ENCODE results near the gene L3MBTL4.
"Not testable (repeated sequence)": the region's sequence is repeated elsewhere in the genome, so short reads cannot be mapped to it uniquely, and the experiment has no call there.

The L3MBTL4 gene

GRCh38 chr18:6086731-6087130 is 328.0 kb downstream of the L3MBTL4 start:
- no peak for DNase-seq

GRCh38 chr18:6079406-6079805 is 335.3 kb downstream of the L3MBTL4 start:
- DNase-seq = no peak

DNA sequence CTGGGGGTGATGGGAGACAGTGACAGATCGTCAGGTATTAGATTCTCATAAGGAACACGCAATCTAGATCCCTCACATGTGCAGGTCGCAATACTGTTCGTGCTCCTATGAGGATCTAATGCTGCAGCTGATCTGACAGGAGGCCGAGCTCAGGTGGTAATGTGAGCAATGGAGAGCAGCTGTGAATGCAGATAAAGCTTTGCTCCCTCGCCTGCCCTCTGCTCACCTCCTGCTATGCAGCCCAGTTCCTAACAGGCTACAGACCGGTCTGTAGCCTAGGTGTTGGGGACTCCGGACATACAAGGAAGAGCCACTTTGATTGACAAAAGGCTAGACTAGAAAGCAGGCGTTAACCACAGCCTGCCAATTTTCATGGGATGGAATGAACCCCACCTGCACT is 335.8 kb downstream of the L3MBTL4 start:
- no peak for DNase-seq

- DNase-seq = not testable (repeated sequence)
These were observed 342.3 kb downstream of the L3MBTL4 start for GRCh38 chr18:6072423-6072822.

DNA sequence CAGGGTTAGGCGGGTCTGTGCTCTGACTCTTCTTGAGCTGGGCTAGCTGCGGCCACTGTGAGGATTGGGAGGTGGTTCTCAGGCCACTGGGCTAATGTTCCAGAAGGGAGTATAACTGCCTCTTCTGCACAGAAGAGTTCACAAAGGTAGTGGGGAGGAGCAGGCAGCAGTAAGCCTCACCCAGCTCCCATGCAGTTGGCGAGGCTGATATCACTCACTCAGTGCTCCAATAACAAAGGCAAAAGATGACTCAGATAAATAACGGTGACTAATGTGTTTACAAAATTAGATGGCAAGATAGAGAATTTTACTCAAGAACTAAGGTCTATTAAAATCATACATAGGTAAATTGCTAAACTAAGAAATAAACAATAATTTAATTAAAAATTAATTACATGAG is 345.2 kb downstream of the L3MBTL4 start:
- no peak for DNase-seq

DNA sequence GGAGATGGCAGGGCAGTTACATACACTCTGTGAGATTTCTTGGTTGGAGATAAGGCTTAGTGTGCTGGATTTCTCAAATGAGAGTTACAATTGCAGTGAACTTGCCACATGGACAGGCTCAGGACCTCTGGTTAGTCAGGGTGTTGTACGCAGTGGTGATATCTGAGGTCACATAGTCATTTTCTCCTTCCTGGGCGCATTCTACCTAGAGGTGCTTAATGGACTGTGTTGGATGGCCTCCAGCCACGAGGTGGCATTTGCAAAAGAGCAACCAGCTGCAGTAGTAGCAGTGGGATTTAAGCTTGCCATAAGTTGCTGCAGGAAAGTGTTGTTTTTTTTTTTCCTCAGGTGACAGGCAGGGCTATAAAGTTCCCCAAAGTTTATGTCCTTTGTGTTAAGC is 345.6 kb downstream of the L3MBTL4 start:
- no peak for DNase-seq

DNA sequence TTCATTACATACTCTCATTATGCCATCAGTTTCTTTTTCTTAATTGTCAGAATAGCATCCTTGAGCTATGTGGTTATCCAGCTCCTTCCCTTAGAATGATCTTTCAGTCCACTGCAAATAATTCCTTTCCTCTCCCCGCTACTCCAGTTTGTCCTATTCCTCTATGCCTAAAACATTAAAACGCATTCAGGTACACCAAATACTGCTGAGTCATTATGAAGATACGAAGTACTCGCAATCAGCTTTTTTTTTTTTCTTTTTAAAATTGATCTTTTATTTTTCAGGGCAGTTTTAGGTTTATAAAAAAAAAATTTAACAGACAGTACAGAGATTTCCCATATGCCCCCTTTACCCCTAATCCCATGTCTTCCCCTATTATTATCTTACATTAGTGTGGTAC is 354.6 kb downstream of the L3MBTL4 start:
- DNase-seq = no peak

GRCh38 chr18:6059551-6059950 is 355.2 kb downstream of the L3MBTL4 start:
- no peak for DNase-seq

DNA sequence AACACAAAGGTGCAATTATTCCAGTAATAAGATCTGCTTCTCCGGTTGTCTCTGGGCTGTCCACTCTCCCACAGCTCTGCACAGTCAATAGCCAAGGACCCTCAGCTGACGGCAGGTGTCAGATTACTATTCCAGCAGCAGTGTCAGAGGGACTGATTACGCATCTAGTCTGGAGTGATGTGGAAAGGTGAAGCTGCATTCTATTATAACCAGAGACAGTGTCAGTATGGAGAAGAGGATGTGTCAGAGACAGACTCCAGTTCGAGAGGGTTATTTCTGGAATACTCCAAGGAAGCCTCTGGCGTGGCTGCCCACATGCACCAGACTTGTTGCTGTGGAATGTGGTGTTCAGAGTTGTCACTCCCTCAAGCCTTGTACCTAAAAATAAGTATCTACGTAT is 355.8 kb downstream of the L3MBTL4 start:
- DNase-seq = no peak

DNA sequence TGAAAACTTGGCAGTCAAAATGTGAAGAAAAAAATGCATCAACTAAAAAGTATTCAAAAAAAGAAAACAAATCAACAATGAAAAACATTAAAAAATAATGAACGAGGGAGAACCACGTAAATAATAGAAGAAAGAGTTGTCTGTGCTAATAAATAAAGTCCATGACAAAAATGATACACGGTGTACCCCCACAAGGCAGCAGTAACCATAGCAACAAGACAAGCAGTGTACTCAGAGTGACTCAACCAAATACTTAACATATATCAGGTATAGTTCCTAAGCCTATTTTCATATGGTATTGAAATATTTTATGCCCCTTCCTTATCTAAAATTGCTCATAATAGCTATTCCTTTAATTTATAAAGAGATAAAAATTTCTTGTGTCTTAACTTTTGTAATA is 357.1 kb downstream of the L3MBTL4 start:
- DNase-seq = no peak

- peak in 1 of 3 donors; percentile 1 for DNase-seq
These were observed 358.4 kb downstream of the L3MBTL4 start for GRCh38 chr18:6056171-6056910.

DNA sequence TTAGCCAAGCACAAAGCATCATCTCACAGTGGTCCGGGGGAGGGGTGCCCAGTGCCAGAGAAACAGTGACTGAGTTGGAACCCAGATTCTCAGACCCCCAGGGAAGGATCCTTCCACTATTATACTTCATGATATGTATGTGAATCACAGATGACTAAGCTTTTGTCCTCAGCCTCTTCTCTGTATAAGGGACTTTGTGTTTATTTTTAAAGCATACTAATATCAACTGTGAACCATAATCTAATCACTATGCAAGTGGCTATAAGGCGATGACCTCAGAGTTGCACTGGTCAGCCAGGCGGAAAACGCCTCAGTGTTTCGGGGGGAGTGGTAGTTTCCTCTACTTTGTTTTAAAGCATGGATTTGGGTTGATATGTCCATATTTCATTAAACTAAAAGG is 359.0 kb downstream of the L3MBTL4 start:
- peak in 1 of 3 donors; percentile 29 for DNase-seq

- DNase-seq = no peak
These were observed 360.4 kb downstream of the L3MBTL4 start for GRCh38 chr18:6054256-6054842.

DNA sequence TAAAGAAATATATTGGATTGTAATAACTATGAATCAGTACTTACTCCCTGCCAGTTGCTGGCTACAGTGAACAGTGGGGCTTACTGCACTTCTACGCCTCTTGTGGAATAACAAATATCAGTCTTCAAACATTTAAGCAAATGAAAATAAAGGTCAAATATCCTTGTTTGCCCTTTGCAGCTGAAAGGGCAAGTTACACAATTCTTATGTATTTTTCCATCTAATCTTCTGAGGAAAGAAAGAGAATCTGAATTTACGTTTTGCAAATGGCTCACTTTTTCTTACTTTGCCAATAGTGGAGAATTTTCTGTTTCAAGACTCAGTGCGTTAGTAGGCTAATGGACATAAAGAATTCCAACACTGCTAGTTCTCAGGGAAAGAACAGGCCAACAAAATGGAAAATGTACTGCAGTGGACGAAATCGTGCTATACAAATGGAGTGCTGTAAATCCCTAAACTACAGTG is 362.2 kb downstream of the L3MBTL4 start:
- DNase-seq = no peak

DNA sequence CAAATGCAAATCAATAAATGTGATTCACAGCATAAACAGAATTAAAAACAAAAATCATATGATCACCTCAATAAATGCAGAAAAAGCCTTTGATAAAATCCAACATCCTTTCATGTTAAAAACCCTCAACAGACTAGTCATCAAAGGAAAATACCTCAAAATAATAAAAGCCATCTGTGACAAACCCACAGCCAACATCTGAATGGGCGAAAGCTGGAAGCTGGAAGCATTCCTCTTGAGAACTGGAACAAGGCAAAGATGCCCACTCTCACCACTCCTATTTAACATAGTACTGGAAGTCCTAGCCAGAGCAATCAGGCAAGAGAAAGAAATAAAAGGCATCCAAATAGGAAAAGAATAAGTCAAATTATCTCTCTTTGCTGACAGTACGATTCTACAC is 367.1 kb downstream of the L3MBTL4 start:
- not testable (repeated sequence) for DNase-seq

- no peak for DNase-seq
These were observed 369.9 kb downstream of the L3MBTL4 start for GRCh38 chr18:6044773-6045172.

DNA sequence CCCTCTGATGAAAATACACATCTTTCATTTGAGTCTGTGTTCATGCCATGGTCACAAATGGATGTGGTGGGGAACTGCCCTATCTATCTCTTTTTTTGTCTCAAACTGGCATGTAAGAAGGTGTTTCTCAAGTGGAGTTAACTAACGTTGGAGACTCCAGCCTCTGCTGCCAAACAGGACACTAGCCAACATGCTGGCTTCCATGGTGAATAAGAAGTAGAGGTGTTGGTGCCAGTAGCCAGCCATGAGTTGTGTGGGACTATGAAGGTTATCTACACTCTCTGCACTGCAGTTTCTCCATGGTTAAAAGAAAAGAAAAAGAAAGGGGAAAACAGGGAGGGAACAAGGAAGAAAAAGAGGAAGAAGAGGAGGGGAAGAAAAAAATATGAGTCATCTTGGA is 370.4 kb downstream of the L3MBTL4 start:
- DNase-seq = no peak

GRCh38 chr18:6039055-6039454 is 375.7 kb downstream of the L3MBTL4 start:
- DNase-seq = no peak

- no peak for DNase-seq
These were observed 383.3 kb downstream of the L3MBTL4 start for GRCh38 chr18:6031442-6031841.

- DNase-seq = no peak
These were observed 383.7 kb downstream of the L3MBTL4 start for GRCh38 chr18:6031002-6031401.

GRCh38 chr18:6024745-6025248 is 389.9 kb downstream of the L3MBTL4 start:
- no peak for DNase-seq

DNA sequence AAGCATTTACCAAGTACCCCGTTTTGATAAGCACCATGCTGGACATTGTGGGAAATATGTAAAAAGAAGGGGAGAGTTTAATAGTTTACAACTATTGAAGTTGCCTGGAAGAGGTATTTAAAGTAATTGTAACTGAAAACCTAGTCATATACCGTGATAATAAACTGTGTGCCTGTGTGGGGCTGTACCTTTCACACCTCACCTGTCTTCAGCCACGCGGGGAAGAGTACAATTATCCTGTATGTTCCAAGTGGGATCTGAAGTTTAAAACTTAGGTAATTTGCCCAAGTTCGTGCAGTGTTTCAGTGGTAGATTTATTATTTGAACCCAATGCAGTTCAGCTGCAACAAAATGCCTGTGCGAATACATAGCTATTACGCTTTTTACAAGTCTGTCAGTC is 391.2 kb downstream of the L3MBTL4 start:
- no peak for DNase-seq

GRCh38 chr18:6022845-6023244 is 391.9 kb downstream of the L3MBTL4 start:
- no peak for DNase-seq

- DNase-seq = peak in 1 of 3 donors; percentile 10
These were observed 392.7 kb downstream of the L3MBTL4 start for GRCh38 chr18:6022074-6022444.

Measured in suppressor macrophage treated with lipopolysaccharide for 1 hour (primary cell).